Cardiac fibroblast (primary cell): ENCODE data around the gene ATXN2.
"Not testable (repeated sequence)": the region's sequence is repeated elsewhere in the genome, so short reads cannot be mapped to it uniquely, and the experiment has no call there.

Experiments
- DNase-seq, 2 donors: peaks; one replicate each; pipeline versions ENCODE4 v3.0.0 to v3.0.0-alpha.2; 2010; ENCODE audit warnings: low read depth in 2 of 2
- H3K4me3 ChIP-seq, 2 donors: replicated peaks in 1 of 2; 1 replicate in 1 of 2; 2 replicates in 1 of 2; pipeline ENCODE4 v1.5.1; 2011; ENCODE audit warnings: low read depth in 2 of 2, low read length in 2 of 2, mild to moderate bottlenecking in 2 of 2, moderate library complexity in 1 of 2
- TF ChIP-seq, protein P1 (sequence below): IDR thresholded peaks from one replicate; pipeline ENCODE4 v1.5.1; 2011; ENCODE audit warnings: low read depth, mild to moderate bottlenecking, low read length, inconsistent platforms

Gene ATXN2

DNA sequence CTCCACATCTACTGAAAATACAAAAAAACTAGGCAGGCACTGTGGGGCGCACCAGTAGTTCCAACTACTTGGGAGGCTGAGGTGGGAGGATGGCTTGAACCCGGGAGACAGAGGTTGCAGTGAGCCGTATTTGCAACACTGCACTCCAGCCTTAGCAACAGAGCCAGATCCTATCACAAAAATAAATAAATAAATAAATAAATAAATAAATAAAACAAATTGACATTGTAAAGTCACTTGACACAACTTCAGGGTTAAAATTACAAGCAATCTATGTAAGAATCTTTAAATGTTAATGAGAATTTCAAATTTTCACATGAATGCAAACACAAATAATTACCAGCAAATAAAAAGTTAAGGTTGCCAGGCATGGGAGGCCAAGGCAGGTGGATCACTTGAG lies 11.1 kb downstream of the ATXN2 start:
- DNase-seq, result no peak
- H3K4me3 ChIP-seq, result no peak overlapping the region
- TF ChIP-seq, protein P1, sequence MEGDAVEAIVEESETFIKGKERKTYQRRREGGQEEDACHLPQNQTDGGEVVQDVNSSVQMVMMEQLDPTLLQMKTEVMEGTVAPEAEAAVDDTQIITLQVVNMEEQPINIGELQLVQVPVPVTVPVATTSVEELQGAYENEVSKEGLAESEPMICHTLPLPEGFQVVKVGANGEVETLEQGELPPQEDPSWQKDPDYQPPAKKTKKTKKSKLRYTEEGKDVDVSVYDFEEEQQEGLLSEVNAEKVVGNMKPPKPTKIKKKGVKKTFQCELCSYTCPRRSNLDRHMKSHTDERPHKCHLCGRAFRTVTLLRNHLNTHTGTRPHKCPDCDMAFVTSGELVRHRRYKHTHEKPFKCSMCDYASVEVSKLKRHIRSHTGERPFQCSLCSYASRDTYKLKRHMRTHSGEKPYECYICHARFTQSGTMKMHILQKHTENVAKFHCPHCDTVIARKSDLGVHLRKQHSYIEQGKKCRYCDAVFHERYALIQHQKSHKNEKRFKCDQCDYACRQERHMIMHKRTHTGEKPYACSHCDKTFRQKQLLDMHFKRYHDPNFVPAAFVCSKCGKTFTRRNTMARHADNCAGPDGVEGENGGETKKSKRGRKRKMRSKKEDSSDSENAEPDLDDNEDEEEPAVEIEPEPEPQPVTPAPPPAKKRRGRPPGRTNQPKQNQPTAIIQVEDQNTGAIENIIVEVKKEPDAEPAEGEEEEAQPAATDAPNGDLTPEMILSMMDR, result no peak

DNA sequence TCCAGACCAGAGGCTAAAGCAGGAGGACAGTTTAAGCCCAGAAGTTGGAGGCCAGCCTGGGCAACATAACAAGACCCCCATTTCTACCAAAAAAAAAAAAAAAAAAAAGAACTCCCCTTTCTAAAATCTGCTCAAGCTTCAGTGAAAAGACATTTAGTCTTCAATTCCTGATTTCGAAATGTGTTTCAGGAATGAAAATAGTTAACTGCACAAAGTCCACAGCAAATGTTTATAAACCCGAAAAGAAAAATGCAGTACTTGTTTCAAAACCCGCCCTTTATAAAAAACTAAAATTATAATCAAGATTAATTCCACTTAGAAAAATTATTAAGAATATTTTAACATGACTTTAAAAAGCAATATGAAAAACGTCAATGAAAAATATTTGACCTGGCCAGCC lies 12.1 kb downstream of the ATXN2 start:
- no peak for DNase-seq
- TF ChIP-seq, protein P1, result no peak
- H3K4me3 ChIP-seq, result no peak overlapping the region

DNA sequence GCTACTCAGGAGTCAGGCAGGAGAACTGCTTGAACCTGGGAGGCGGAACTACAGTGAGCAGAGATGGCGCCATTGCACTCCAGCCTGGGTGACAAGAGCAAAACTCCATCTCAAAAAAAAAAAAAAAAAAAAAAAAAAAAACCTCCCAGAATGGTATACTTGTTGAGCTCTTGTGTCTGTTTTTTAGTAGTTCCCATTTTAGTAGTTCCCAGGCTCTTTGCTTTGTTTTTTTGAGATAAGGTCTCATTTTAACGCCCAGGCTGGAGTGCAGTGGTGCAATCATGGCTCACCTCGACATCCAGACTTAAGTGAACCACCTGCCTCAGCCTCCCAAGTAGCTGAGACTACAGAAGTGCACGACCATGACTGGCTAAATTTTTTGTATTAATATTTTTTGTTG lies 13.4 kb downstream of the ATXN2 start:
- no peak overlapping the region for H3K4me3 ChIP-seq
- DNase-seq, result no peak
- TF ChIP-seq, protein P1, result no peak

DNA sequence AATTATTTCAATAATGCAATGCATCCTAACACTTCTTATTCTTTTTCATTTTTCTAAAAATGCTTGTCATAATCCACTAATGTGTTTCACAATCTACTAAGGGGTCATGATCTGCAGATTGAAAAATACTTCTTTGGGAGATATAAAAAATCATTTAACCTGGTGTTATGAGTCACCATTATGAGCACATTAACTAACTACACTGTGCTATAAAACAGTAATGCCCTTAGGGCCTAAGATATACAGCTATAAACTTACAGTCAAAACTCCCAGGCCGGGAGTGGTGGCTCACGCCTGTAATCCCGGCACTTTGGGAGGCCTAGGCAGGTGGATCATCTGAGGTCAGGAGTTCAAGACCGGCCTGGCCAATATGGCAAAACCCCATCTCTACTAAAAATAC lies 14.2 kb downstream of the ATXN2 start:
- TF ChIP-seq, protein P1, result no peak
- peak in 1 of 2 donors; percentile 29 for DNase-seq
- no peak overlapping the region for H3K4me3 ChIP-seq

DNA sequence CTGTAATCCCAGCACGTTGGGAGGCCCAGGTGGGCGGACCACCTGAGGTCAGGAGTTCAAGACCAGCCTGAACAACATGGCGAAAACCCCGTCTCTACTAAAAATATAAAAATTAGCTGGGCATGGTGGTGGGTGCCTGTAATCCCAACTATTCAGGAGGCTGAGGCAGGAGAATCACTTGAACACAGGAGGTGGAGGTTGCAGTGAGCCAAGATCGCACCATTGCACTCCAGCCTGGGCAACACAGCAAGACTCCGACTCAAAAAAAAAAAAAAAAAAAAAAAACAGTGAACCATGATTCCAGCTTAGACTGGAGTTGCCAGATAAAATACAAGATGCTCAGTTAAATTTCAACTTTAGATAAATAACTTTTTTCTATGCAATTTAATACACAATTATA lies 15.6 kb downstream of the ATXN2 start:
- DNase-seq, H3K4me3 ChIP-seq: not testable (repeated sequence)

DNA sequence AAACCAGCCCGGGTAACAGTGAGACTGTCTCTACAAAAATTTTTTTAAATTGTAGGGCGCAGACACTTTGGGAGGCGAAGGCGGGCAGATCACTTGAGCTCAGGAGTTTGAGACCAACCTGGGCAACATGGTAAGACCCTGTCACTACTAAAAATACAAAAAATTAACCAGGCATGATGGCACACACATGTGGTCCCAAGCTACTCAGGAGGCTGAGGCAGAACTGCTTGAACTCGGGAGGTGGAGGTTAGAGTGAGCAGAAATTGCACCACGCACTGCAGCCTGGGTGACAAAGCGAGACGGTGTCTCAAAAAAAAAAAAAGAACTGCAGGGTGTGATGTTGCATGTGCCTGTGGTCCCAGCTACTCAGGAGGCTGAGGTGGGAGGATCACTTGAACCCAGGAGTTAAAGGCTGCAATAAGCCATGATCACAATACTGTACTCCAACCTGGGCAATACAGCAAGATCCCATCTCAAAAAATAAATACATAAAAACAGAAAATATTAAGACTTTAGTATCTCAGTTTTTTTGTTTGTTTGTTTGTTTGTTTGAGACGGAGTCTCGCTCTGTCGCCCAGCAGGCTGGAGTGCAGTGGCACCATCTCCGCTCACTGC lies 16.9 kb downstream of the ATXN2 start:
- TF ChIP-seq, protein P1, result no peak
- no peak overlapping the region for H3K4me3 ChIP-seq
- DNase-seq, result no peak

DNA sequence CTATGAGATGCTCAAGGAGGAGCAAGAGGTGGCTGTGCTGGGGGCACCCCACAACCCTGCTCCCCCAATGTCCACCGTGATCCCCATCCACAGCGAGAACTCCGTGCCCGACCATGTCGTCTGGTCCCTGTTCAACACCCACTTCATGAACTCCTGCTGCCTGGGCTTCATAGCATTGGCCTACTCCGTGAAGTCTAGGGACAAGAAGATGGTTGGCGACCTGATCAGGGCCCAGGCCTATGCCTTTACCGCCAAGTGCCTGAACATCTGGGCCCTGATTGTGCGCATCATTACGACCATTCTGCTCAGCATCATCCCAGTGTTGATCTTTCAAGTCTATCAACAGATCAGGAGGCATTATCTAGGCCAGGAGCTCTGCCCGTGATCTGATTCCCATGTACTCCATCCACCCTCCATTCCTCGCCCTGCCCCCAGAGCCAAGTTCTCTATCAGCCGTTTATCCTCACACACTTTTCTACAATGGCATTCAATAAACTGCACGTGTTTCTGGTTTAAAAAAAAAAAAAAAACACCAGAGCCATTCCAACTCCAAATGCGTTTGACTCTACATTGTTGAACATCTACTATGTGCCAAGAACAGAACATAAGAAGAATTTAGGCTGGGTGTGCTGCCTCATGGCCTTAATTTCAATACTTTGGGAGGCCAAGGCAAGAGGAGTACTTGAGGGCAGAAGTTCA lies 17.5 kb downstream of the ATXN2 start:
- no peak for DNase-seq
- H3K4me3 ChIP-seq, result no peak overlapping the region
- TF ChIP-seq, protein P1, result no peak
